H1 (cell line): ENCODE measurements around the gene PAX9. TPM values are rescaled to one million over a fixed set of nuclear protein-coding genes. Genes with fewer than 3 reads are reported as not detected.

Source experiments
- CTCF ChIA-PET: fragments of 300-600 bp; sonication (Branson Sonifier 250); formaldehyde crosslinking; loops from one replicate; lab custom pipeline; 2021; ENCODE audit not compliant: partially characterized antibody; lab: Charles Lee
- POLR2A ChIA-PET: fragments of 300-600 bp; sonication (Branson Sonifier 250); formaldehyde crosslinking; loops from one replicate; lab custom pipeline; 2021; ENCODE audit warnings: inconsistent platforms; ENCODE audit not compliant: partially characterized antibody; lab: Charles Lee
- DNase-seq, 2 experiments: peaks; one replicate each; pipeline versions ENCODE4 v3.0.0 to v3.0.0-alpha.2; 2010 to 2022; ENCODE audit warnings: low spot score in 2 of 2, low read depth in 1 of 2, mixed read lengths in 1 of 2
- FAIRE-seq: peaks from 2 replicates; lab custom pipeline; 2011; peaks lifted over from hg19 to GRCh38; lab: Jason Lieb, UNC
- H2AFZ ChIP-seq: 2 replicates; pipeline ENCODE4 v1.8.1; 2012; ENCODE audit warnings: low read length, inconsistent platforms
- H2AK5ac ChIP-seq: 2 replicates; pipeline ENCODE4 v1.6.1; 2013; ENCODE audit warnings: low read depth, low read length
- H2BK120ac ChIP-seq: replicated peaks from 2 replicates; pipeline ENCODE3; 2013; ENCODE audit warnings: low read depth, low read length, inconsistent platforms
- H2BK12ac ChIP-seq: 2 replicates; pipeline ENCODE4 v1.6.1; 2013; ENCODE audit warnings: low read depth, low read length
- H2BK15ac ChIP-seq: 2 replicates; pipeline ENCODE4 v1.6.1; 2013; ENCODE audit warnings: low read length
- H2BK20ac ChIP-seq: 2 replicates; pipeline ENCODE4 v1.6.1; 2013; ENCODE audit warnings: low read length
- H2BK5ac ChIP-seq: 2 replicates; pipeline ENCODE4 v1.6.1; 2013; ENCODE audit warnings: low read depth, low read length
- H3K14ac ChIP-seq: 2 replicates; pipeline ENCODE4 v1.6.1; 2013; ENCODE audit warnings: inconsistent platforms; ENCODE audit not compliant: insufficient read length
- H3K18ac ChIP-seq: 2 replicates; pipeline ENCODE4 v1.6.1; 2013; ENCODE audit warnings: low read length; ENCODE audit errors: extremely low read depth
- H3K23ac ChIP-seq: 2 replicates; pipeline ENCODE4 v1.6.1; 2013; ENCODE audit warnings: inconsistent platforms; ENCODE audit not compliant: insufficient read length
- H3K23me2 ChIP-seq: 2 replicates; pipeline ENCODE4 v1.6.1; 2013; ENCODE audit warnings: low read depth, low read length
- H3K27ac ChIP-seq: 2 replicates; pipeline ENCODE4 v1.6.1; 2011; ENCODE audit warnings: low read depth, low read length, inconsistent platforms
- H3K27me3 ChIP-seq, 4 experiments: replicated peaks in 1 of 4; 1 replicate in 1 of 4; 2 replicates in 3 of 4; pipeline versions ENCODE4 v1.6.1 to v1.8.1; 2011 to 2013; ENCODE audit warnings: low read length in 3 of 4, mild to moderate bottlenecking in 3 of 4, inconsistent platforms in 2 of 4, mixed read lengths in 2 of 4, moderate library complexity in 1 of 4; ENCODE audit not compliant: control insufficient read depth in 3 of 4, insufficient read depth in 3 of 4; ENCODE audit errors: extremely low read depth in 1 of 4
- H3K36me3 ChIP-seq, 4 experiments: 2 replicates each; pipeline versions ENCODE4 v1.6.1 to v1.8.1; 2011 to 2013; ENCODE audit warnings: mild to moderate bottlenecking in 4 of 4, low read length in 3 of 4, moderate library complexity in 2 of 4, control low read depth in 1 of 4, inconsistent platforms in 1 of 4; ENCODE audit not compliant: insufficient read depth in 4 of 4, control insufficient read depth in 2 of 4
- H3K4ac ChIP-seq: replicated peaks from 2 replicates; pipeline ENCODE3; 2013; ENCODE audit warnings: low read length, low read depth, mixed read lengths, inconsistent platforms; ENCODE audit not compliant: insufficient read length
- H3K4me1 ChIP-seq, 4 experiments: replicated peaks in 1 of 4; 1 replicate in 1 of 4; 2 replicates in 3 of 4; pipeline versions ENCODE4 v1.6.1 to v1.8.1; 2011 to 2013; ENCODE audit warnings: low read length in 3 of 4, inconsistent platforms in 2 of 4, mixed read lengths in 1 of 4; ENCODE audit not compliant: insufficient read depth in 4 of 4, control insufficient read depth in 3 of 4
- H3K4me2 ChIP-seq, 2 experiments: 2 replicates each; pipeline versions ENCODE4 v1.6.1 to v1.8.1; 2011 to 2013; ENCODE audit warnings: low read depth in 2 of 2, low read length in 2 of 2, control low read depth in 1 of 2, inconsistent platforms in 1 of 2, mild to moderate bottlenecking in 1 of 2; ENCODE audit not compliant: insufficient read depth in 1 of 2
- H3K4me3 ChIP-seq, 4 experiments: fragments of 200-600, 300-600 bp in 1 of 4; sonication (generic), shearing (Covaris generic), sonication (Bioruptor Twin) in 1 of 4; 2 replicates each; pipeline versions ENCODE4 v1.5.1 to v1.8.1; 2011 to 2016; ENCODE audit warnings: low read length in 4 of 4, low read depth in 3 of 4, control low read depth in 2 of 4, inconsistent platforms in 2 of 4, mild to moderate bottlenecking in 2 of 4, mixed read lengths in 1 of 4, moderate library complexity in 1 of 4; ENCODE audit not compliant: insufficient read depth in 2 of 4; ENCODE audit errors: extremely low read depth in 1 of 4
- H3K56ac ChIP-seq: replicated peaks from 2 replicates; pipeline ENCODE3; 2013; ENCODE audit warnings: low read depth, mild to moderate bottlenecking, mixed read lengths, low read length, inconsistent platforms; ENCODE audit not compliant: insufficient read length
- H3K79me1 ChIP-seq: 2 replicates; pipeline ENCODE4 v1.6.1; 2013; ENCODE audit warnings: low read depth, low read length, control low read depth
- H3K79me2 ChIP-seq, 2 experiments: 2 replicates each; pipeline versions ENCODE4 v1.6.1 to v1.8.1; 2012 to 2013; ENCODE audit warnings: low read length in 2 of 2, mild to moderate bottlenecking in 2 of 2, inconsistent platforms in 1 of 2; ENCODE audit not compliant: insufficient read depth in 2 of 2, control insufficient read depth in 1 of 2
- H3K9ac ChIP-seq, 4 experiments: replicated peaks in 1 of 4; 1 replicate in 1 of 4; 2 replicates in 3 of 4; pipeline versions ENCODE4 v1.6.1 to v1.8.1; 2011 to 2013; ENCODE audit warnings: low read depth in 3 of 4, low read length in 3 of 4, control low read depth in 2 of 4, mild to moderate bottlenecking in 2 of 4, moderate library complexity in 2 of 4, inconsistent platforms in 1 of 4; ENCODE audit errors: extremely low read depth in 1 of 4
- H3K9me3 ChIP-seq, 2 experiments: 2 replicates each; pipeline versions ENCODE4 v1.6.1 to v1.8.1; 2012 to 2013; ENCODE audit warnings: mild to moderate bottlenecking in 2 of 2, moderate library complexity in 2 of 2, control low read depth in 1 of 2, inconsistent platforms in 1 of 2, low read depth in 1 of 2, low read length in 1 of 2, mixed read lengths in 1 of 2; ENCODE audit not compliant: insufficient read depth in 2 of 2
- H4K20me1 ChIP-seq, 2 experiments: replicated peaks in 1 of 2; 2 replicates each; pipeline versions ENCODE3 to v1.8.1; 2011 to 2013; ENCODE audit warnings: inconsistent platforms in 2 of 2, low read length in 2 of 2, mild to moderate bottlenecking in 1 of 2; ENCODE audit not compliant: insufficient read depth in 2 of 2, control insufficient read depth in 1 of 2
- H4K5ac ChIP-seq: 2 replicates; pipeline ENCODE4 v1.6.1; 2013; ENCODE audit warnings: low read length, low read depth, mixed read lengths, inconsistent platforms; ENCODE audit not compliant: insufficient read length
- H4K8ac ChIP-seq: 2 replicates; pipeline ENCODE4 v1.8.0; 2013; ENCODE audit warnings: mild to moderate bottlenecking, moderate library complexity, low read length, inconsistent platforms; ENCODE audit not compliant: insufficient read depth; ENCODE audit errors: extremely low read depth
- H4K91ac ChIP-seq: replicated peaks from 2 replicates; pipeline ENCODE3; 2013; ENCODE audit warnings: low read length, mixed read lengths, inconsistent platforms; ENCODE audit not compliant: insufficient read length
- CBX5 ChIP-seq: fragments of 300-800, 300-1000 bp; sonication (generic); IDR thresholded peaks from 2 replicates; pipeline ENCODE4 v1.7.1; 2016; ENCODE audit warnings: antibody characterized with exemption, low read length, low read depth
- CTBP2 ChIP-seq: IDR thresholded peaks from 2 replicates; pipeline ENCODE4 v1.7.0; 2011; ENCODE audit warnings: borderline replicate concordance, mild to moderate bottlenecking, moderate library complexity, mixed read lengths, low read length; ENCODE audit not compliant: insufficient read depth, insufficient read length
- E2F6 ChIP-seq: IDR thresholded peaks from 2 replicates; pipeline ENCODE4 v1.6.1; 2012; ENCODE audit warnings: inconsistent platforms
- GTF2F1 ChIP-seq: IDR thresholded peaks from 2 replicates; pipeline ENCODE4 v1.6.1; 2012; ENCODE audit warnings: low read depth, low read length, improper control_type of control experiment, borderline replicate concordance
- KDM4A ChIP-seq: IDR thresholded peaks from one replicate; pipeline ENCODE4 v1.7.1; 2012; ENCODE audit warnings: low read depth, mild to moderate bottlenecking, moderate library complexity, low read length, inconsistent platforms; ENCODE audit not compliant: severe bottlenecking
- SIN3A ChIP-seq, 2 experiments: IDR thresholded peaks in 1 of 2; conservative IDR thresholded peaks in 1 of 2; 2 replicates each; pipeline ENCODE4 v1.6.1; 2011 to 2012; ENCODE audit warnings: low read length in 2 of 2, improper control_type of control experiment in 1 of 2, low read depth in 1 of 2, mild to moderate bottlenecking in 1 of 2
- SIX5 ChIP-seq: IDR thresholded peaks from 2 replicates; pipeline ENCODE4 v1.6.1; 2011; ENCODE audit warnings: mild to moderate bottlenecking, low read depth, low read length
- SP1 ChIP-seq: IDR thresholded peaks from 2 replicates; pipeline ENCODE4 v1.6.1; 2011; ENCODE audit warnings: low read depth, low read length
- TBP ChIP-seq: IDR thresholded peaks from 2 replicates; pipeline ENCODE4 v1.6.1; 2011; ENCODE audit warnings: low read depth, low read length, improper control_type of control experiment
- YY1 ChIP-seq: IDR thresholded peaks from 2 replicates; pipeline ENCODE4 v1.6.1; 2011; ENCODE audit warnings: low read depth, mild to moderate bottlenecking, low read length
- ZNF274 ChIP-seq: IDR thresholded peaks from 2 replicates; pipeline ENCODE4 v1.7.0; 2012; ENCODE audit warnings: low read length, borderline replicate concordance; ENCODE audit errors: extremely low read depth
- WGBS, 2 experiments: shearing (Covaris generic) in 1 of 2; methylation state at CpG; one replicate each; pipeline versions ENCODE4 v1.1.6 to v1.1.7; 2013 to 2015; ENCODE audit warnings: low lambda C conversion rate in 2 of 2, mixed read lengths in 2 of 2, inconsistent platforms in 1 of 2, low coverage in 1 of 2, missing lambda C conversion rate in 1 of 2; ENCODE audit not compliant: insufficient replicate concordance in 2 of 2, insufficient coverage in 1 of 2, insufficient read length in 1 of 2; ENCODE audit errors: extremely low coverage in 1 of 2, missing lambda C conversion rate in 1 of 2; 5-methylcytosine and 5-hydroxymethylcytosine counted together
- polyA plus RNA-seq, 7 experiments: library from polyadenylated mRNA; depleted of rRNA in 3 of 7; stranded (reverse) in 5 of 7; unstranded in 2 of 7; fragments of >200 nt in 5 of 7; fragments of 200-250 nt in 2 of 7; gene quantifications; 1 replicate in 5 of 7; 2 replicates in 1 of 7; 4 replicates in 1 of 7; pipeline versions ENCODE4 v1.2.1 to v1.2.3, GENCODE V29; 2011 to 2013; ENCODE audit warnings: missing spikeins in 2 of 7, mixed read lengths in 2 of 7
- total RNA-seq: library from RNA; stranded (reverse); fragmentation: NEBNext Ultra II Directional; extraction: Animal tissue kit (Norgen Biotek cat#: 25700); gene quantifications from 2 replicates; pipeline ENCODE4 v1.2.1, GENCODE V29; 2021
- TF ChIP-seq, protein P1 (sequence below): IDR thresholded peaks from 2 replicates; pipeline ENCODE4 v1.6.1; 2012; ENCODE audit warnings: inconsistent platforms

PAX9 gene
- total and polyA plus RNA-seq, 2 of the 8 experiments (the other 6 are each of a cell fraction or from before 2014, with no cell fraction given), result 0.05 TPM; not detected in 1

- H4K91ac ChIP-seq, result no peak overlapping the region
- DNase-seq (peak in 1 of 2 experiments; percentile 59), FAIRE-seq (peak; percentile 58)
- no peaks in the 10 kb centered on the region for H3K23me2 ChIP-seq
- H3K56ac ChIP-seq, result no peak overlapping the region
- 0 out of 2 replicates have a peak overlapping the region, but pooled peaks have one; percentile 11 for H2BK5ac ChIP-seq
- H3K4me3 ChIP-seq, result peak overlapping the region in 1 of 4 experiments; percentile 34; a peak in 3 of 8 replicates
- no peak overlapping the region for H3K27ac ChIP-seq
- CTCF ChIA-PET, result interaction anchor here (0.6 to 1.4 kb wide), 5 partner anchors 9 to 127 kb away, joined by 3 to 7 read pairs (median 3); no protein-coding TSS in a partner anchor
- no peaks in the 10 kb centered on the region for H3K9me3 ChIP-seq
- POLR2A ChIA-PET, result no interaction called here
- H2BK120ac ChIP-seq, result no peak overlapping the region
- H3K18ac ChIP-seq, result no peak overlapping the region
- no peak overlapping the region for H2AFZ ChIP-seq
- H2BK20ac ChIP-seq, result no peak overlapping the region
- WGBS, 2 experiments, result 13% methylated on average over 10 of the region's 10 CpGs; no CpG with 5 or more reads in 1 of the 2 experiments
- H3K4me2 ChIP-seq, result peak overlapping the region; percentile 48 to 65
- H4K5ac ChIP-seq, result no peak overlapping the region
- H3K4me1 ChIP-seq, result peaks cover 0 to 7% (median 4%) of the 10 kb centered on the region in 4 experiments; a peak in 6 of 7 replicates
- H3K27me3 ChIP-seq, result no peaks in the 10 kb centered on the region; a peak in 1 of 7 replicates
- H2AK5ac ChIP-seq, result no peak overlapping the region
- H3K14ac ChIP-seq, result no peak overlapping the region
- H3K36me3 ChIP-seq, result no peaks in the 10 kb centered on the region
- H2BK12ac ChIP-seq, result 0 out of 2 replicates have a peak overlapping the region, but pooled peaks have one; percentile 40
- no peak overlapping the region for H2BK15ac ChIP-seq
- no peak overlapping the region for H3K4ac ChIP-seq
- H3K9ac ChIP-seq, result no peak overlapping the region
- no peak overlapping the region for H3K23ac ChIP-seq
- no peaks in the 10 kb centered on the region for H3K79me2 ChIP-seq
- no peaks in the 10 kb centered on the region for H4K20me1 ChIP-seq
- H4K8ac ChIP-seq, result no peak overlapping the region
- no peaks in the 10 kb centered on the region for H3K79me1 ChIP-seq
- TF ChIP-seq KDM4A (no peak), YY1 (peak; percentile 33; the same call in 1 of the 2 replicates), E2F6 (no peak), TBP (no peak), GTF2F1 (no peak), SIX5 (no peak), SIN3A (conservative IDR thresholded peaks at IDR 0.05 in 1 of 2, IDR thresholded peaks at IDR 0.05 in 1 of 2; ENCODE audit: low read depth in 1 of 2, low read length in 2 of 2) (no peak), SP1 (no peak), CTBP2 (peak; percentile 38), ZNF274 (no peak), CBX5 (no peak)
- TF ChIP-seq, protein P1, sequence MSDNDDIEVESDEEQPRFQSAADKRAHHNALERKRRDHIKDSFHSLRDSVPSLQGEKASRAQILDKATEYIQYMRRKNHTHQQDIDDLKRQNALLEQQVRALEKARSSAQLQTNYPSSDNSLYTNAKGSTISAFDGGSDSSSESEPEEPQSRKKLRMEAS, result no peak
These were observed 14.6 kb downstream of the PAX9 start for GRCh38 chr14:36676236-36676635.
